DND-41 (cell line): ENCODE data around the gene ZNF606.

Experiments
- ATAC-seq: fragments of 200-7000 bp; cut with Tn5 transposase; 3 replicates; pipeline ENCODE4 v1.9.1; 2021; ENCODE audit warnings: low read depth; ENCODE audit not compliant: insufficient read depth
- DNase-seq: peaks from one replicate; pipeline ENCODE4 v3.0.0-alpha.2; 2020
- H2AFZ ChIP-seq: 2 replicates; pipeline ENCODE4 v1.6.0; 2012; ENCODE audit warnings: low read depth, low read length
- H3K27ac ChIP-seq: 2 replicates; pipeline ENCODE4 v1.5.1; 2012; ENCODE audit warnings: low read length, inconsistent platforms
- H3K27me3 ChIP-seq: fragments of 200-600 bp; sonication (generic); 2 replicates; pipeline ENCODE4 v1.6.0; 2012; ENCODE audit warnings: low read length, mild to moderate bottlenecking, inconsistent platforms; ENCODE audit not compliant: insufficient read depth, poor library complexity
- H3K36me3 ChIP-seq: 2 replicates; pipeline ENCODE4 v1.5.1; 2012; ENCODE audit warnings: low read length, inconsistent platforms; ENCODE audit not compliant: insufficient read depth
- H3K4me1 ChIP-seq: 2 replicates; pipeline ENCODE4 v1.5.1; 2012; ENCODE audit warnings: mild to moderate bottlenecking, low read length; ENCODE audit not compliant: insufficient read depth
- H3K4me2 ChIP-seq: 2 replicates; pipeline ENCODE4 v1.6.0; 2012; ENCODE audit warnings: mild to moderate bottlenecking, moderate library complexity, low read length, inconsistent platforms; ENCODE audit not compliant: insufficient read depth
- H3K4me3 ChIP-seq, 2 experiments: fragments of 200-600 bp in 1 of 2; shearing (Covaris generic) in 1 of 2; 2 replicates each; pipeline ENCODE4 v1.5.1; 2012 to 2016; ENCODE audit warnings: inconsistent platforms in 2 of 2, low read length in 2 of 2, mild to moderate bottlenecking in 2 of 2, low read depth in 1 of 2, moderate library complexity in 1 of 2
- H3K79me2 ChIP-seq: 2 replicates; pipeline ENCODE4 v1.6.0; 2012; ENCODE audit warnings: low read length, inconsistent platforms; ENCODE audit not compliant: insufficient read depth
- H3K9ac ChIP-seq: 2 replicates; pipeline ENCODE4 v1.6.0; 2012; ENCODE audit warnings: low read depth, mild to moderate bottlenecking, inconsistent platforms, low read length, moderate library complexity
- H3K9me3 ChIP-seq: 2 replicates; pipeline ENCODE4 v1.5.1; 2012; ENCODE audit warnings: low read length, moderate library complexity, mild to moderate bottlenecking, inconsistent platforms; ENCODE audit not compliant: insufficient read depth, severe bottlenecking
- H4K20me1 ChIP-seq: 2 replicates; pipeline ENCODE4 v1.6.0; 2012; ENCODE audit warnings: low read length; ENCODE audit not compliant: insufficient read depth
- CTCF ChIP-seq: IDR thresholded peaks from 2 replicates; pipeline ENCODE4 v1.5.1; 2012; ENCODE audit warnings: borderline replicate concordance, low read length, moderate library complexity, mild to moderate bottlenecking; ENCODE audit not compliant: poor library complexity, severe bottlenecking; ENCODE audit errors: extremely low read depth
- EZH2 ChIP-seq: IDR thresholded peaks from 3 replicates; pipeline ENCODE4 v1.6.1; 2012; ENCODE audit warnings: borderline replicate concordance, low read depth, mild to moderate bottlenecking, moderate library complexity, low read length, inconsistent platforms; ENCODE audit not compliant: severe bottlenecking

ZNF606 gene

GRCh38 chr19:58033741-58034476 lies 31.3 kb upstream of the ZNF606 start, which contains the start of gene ZSCAN1:
TSS of gene ZSCAN1 (plus strand) at chr19:58034025. CDS start at chr19:58037837, 3,812 bp downstream.
- no peaks in the 10 kb centered on the region for H3K79me2 ChIP-seq
- TF ChIP-seq CTCF: no peak
- TF ChIP-seq EZH2: no peak
- no peaks in the 10 kb centered on the region for H3K9me3 ChIP-seq
- H3K36me3 ChIP-seq: no peaks in the 10 kb centered on the region
- no peaks in the 10 kb centered on the region for H3K4me1 ChIP-seq
- no peak within 1 kb of the TSS for H3K4me2 ChIP-seq
- no peak for DNase-seq
- no peak within 1 kb of the TSS for H3K9ac ChIP-seq
- ATAC-seq: no peak
- no peaks in the 10 kb centered on the region for H4K20me1 ChIP-seq
- no peak within 1 kb of the TSS for H3K4me3 ChIP-seq
- H3K27ac ChIP-seq: no peak within 1 kb of the TSS
- no peak within 1 kb of the TSS for H2AFZ ChIP-seq
- H3K27me3 ChIP-seq: no peaks in the 10 kb centered on the region

GRCh38 chr19:58024661-58025060 lies 22.0 kb upstream of the ZNF606 start:
- ATAC-seq: no peak
- no peak for DNase-seq
- Histone ChIP-seq H3K4me1 (peaks cover 6% of the 10 kb centered on the region; the same call in 1 of the 2 replicates), H2AFZ (no peak overlapping the region), H3K4me3 (no peak overlapping the region), H3K79me2 (no peaks in the 10 kb centered on the region), H3K27ac (no peak overlapping the region), H3K36me3 (no peaks in the 10 kb centered on the region), H4K20me1 (no peaks in the 10 kb centered on the region), H3K4me2 (no peak overlapping the region), H3K9me3 (peaks cover 3% of the 10 kb centered on the region), H3K27me3 (no peaks in the 10 kb centered on the region), H3K9ac (no peak overlapping the region)
- TF ChIP-seq EZH2 (no peak), CTCF (no peak)

DNA sequence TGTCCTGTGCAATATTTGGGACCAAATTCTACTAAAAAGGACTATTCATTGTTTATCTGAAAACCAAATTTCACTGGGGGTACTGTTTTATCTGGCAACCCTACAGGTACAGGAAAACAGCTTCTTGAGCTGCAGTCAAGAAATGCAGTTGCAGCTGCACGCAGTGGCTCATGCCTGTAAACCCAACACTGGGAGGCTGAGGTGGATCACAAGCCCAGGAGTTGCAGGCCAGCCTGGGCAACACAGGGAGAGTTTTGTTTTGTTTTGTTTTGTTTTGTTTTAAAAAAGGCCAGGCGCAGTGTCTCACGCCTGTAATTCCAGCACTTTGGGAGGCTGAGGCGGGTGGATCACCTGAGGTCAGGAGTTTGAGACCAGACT lies 19.7 kb upstream of the ZNF606 start:
- no peak for ATAC-seq
- no peaks in the 10 kb centered on the region for H3K79me2 ChIP-seq
- H2AFZ ChIP-seq: peak overlapping the region; percentile 69
- no peak overlapping the region for H3K9ac ChIP-seq
- TF ChIP-seq CTCF (no peak), EZH2 (no peak)
- no peaks in the 10 kb centered on the region for H3K27me3 ChIP-seq
- no peak overlapping the region for H3K4me2 ChIP-seq
- peaks cover 3% of the 10 kb centered on the region for H3K9me3 ChIP-seq
- no peak for DNase-seq
- H3K4me1 ChIP-seq: peaks cover 6% of the 10 kb centered on the region; the same call in 1 of the 2 replicates
- no peaks in the 10 kb centered on the region for H3K36me3 ChIP-seq
- H3K27ac ChIP-seq: peak overlapping the region; percentile 42; the same call in 1 of the 2 replicates
- no peak overlapping the region for H3K4me3 ChIP-seq
- H4K20me1 ChIP-seq: no peaks in the 10 kb centered on the region
